DMS114 treated with DMSO at 0.1 percent for 48 hours (cell line): ENCODE results near the gene GPR68.

Experiments used
- DNase-seq: peaks from one replicate; lab custom pipeline; 2025; ENCODE audit not compliant: unreplicated experiment; lab: John Stamatoyannopoulos, UW

The GPR68 gene

GRCh38 chr14:91244501-91244901 is at the start of gene GPR68:
Gene GPR68, minus strand, starts transcription at chr14:91244704. Its CDS starts 9,654 bp downstream, at chr14:91235050.
- DNase-seq = no peak

GRCh38 chr14:91294153-91294552 is 49.6 kb upstream of the GPR68 start:
- DNase-seq = no peak

- no peak for DNase-seq
These were observed 48.8 kb upstream of the GPR68 start for GRCh38 chr14:91293281-91293680.

- no peak for DNase-seq
These were observed 48.0 kb upstream of the GPR68 start for GRCh38 chr14:91292491-91292890.

GRCh38 chr14:91291786-91292405 is 47.4 kb upstream of the GPR68 start:
- no peak for DNase-seq

GRCh38 chr14:91290986-91291385 is 46.5 kb upstream of the GPR68 start:
- no peak for DNase-seq

GRCh38 chr14:91289464-91289863 is 45.0 kb upstream of the GPR68 start:
- DNase-seq = no peak

- DNase-seq = no peak
These were observed 44.4 kb upstream of the GPR68 start for GRCh38 chr14:91288876-91289275.

- DNase-seq = peak; percentile 68
These were observed 42.0 kb upstream of the GPR68 start for GRCh38 chr14:91286530-91286937.

- DNase-seq = no peak
These were observed 40.5 kb upstream of the GPR68 start for GRCh38 chr14:91284791-91285548.

GRCh38 chr14:91284146-91284790 is 39.8 kb upstream of the GPR68 start:
- no peak for DNase-seq

- no peak for DNase-seq
These were observed 39.2 kb upstream of the GPR68 start for GRCh38 chr14:91283666-91284065.

GRCh38 chr14:91282954-91283645 is 38.6 kb upstream of the GPR68 start:
- DNase-seq = no peak

GRCh38 chr14:91281346-91281745 is 36.8 kb upstream of the GPR68 start:
- no peak for DNase-seq

GRCh38 chr14:91280129-91280528 is 35.6 kb upstream of the GPR68 start:
- DNase-seq = no peak

- DNase-seq = no peak
These were observed 34.9 kb upstream of the GPR68 start for GRCh38 chr14:91279354-91279753.

- no peak for DNase-seq
These were observed 33.8 kb upstream of the GPR68 start for GRCh38 chr14:91278383-91278715.

- DNase-seq = no peak
These were observed 33.3 kb upstream of the GPR68 start for GRCh38 chr14:91277546-91278382.

- DNase-seq = no peak
These were observed 30.3 kb upstream of the GPR68 start for GRCh38 chr14:91274796-91275195.

- DNase-seq = no peak
These were observed 29.4 kb upstream of the GPR68 start for GRCh38 chr14:91273885-91274273.
